GM19193 (cell line): ENCODE data around the gene SH3PXD2A.

Experiments
- POLR2A ChIP-seq: IDR thresholded peaks from 4 replicates; pipeline ENCODE4 v1.6.1; 2011; ENCODE audit not compliant: insufficient read depth, insufficient read length; ENCODE audit errors: extremely low read depth

Gene SH3PXD2A

GRCh38 chr10:103582331-103583123 is 272.8 kb downstream of the SH3PXD2A start:
- no peak for TF ChIP-seq POLR2A

GRCh38 chr10:103581499-103581898 is 273.9 kb downstream of the SH3PXD2A start:
- TF ChIP-seq POLR2A = no peak

GRCh38 chr10:103580430-103580829 is 274.9 kb downstream of the SH3PXD2A start:
- TF ChIP-seq POLR2A = no peak

- no peak for TF ChIP-seq POLR2A
These were observed 275.4 kb downstream of the SH3PXD2A start for GRCh38 chr10:103580011-103580410.

GRCh38 chr10:103578782-103579382 is 276.5 kb downstream of the SH3PXD2A start:
- no peak for TF ChIP-seq POLR2A

- no peak for TF ChIP-seq POLR2A
These were observed 278.5 kb downstream of the SH3PXD2A start for GRCh38 chr10:103576862-103577261.

- TF ChIP-seq POLR2A = no peak
These were observed 279.3 kb downstream of the SH3PXD2A start for GRCh38 chr10:103576076-103576471.

GRCh38 chr10:103575416-103576075 is 279.8 kb downstream of the SH3PXD2A start:
- no peak for TF ChIP-seq POLR2A

GRCh38 chr10:103574097-103575061 is 281.0 kb downstream of the SH3PXD2A start:
- TF ChIP-seq POLR2A = no peak

GRCh38 chr10:103573205-103573487 is 282.2 kb downstream of the SH3PXD2A start:
- TF ChIP-seq POLR2A = no peak

- no peak for TF ChIP-seq POLR2A
These were observed 282.8 kb downstream of the SH3PXD2A start for GRCh38 chr10:103572347-103573204.

- no peak for TF ChIP-seq POLR2A
These were observed 283.8 kb downstream of the SH3PXD2A start for GRCh38 chr10:103571656-103571975.

GRCh38 chr10:103570844-103571655 is 284.3 kb downstream of the SH3PXD2A start:
- TF ChIP-seq POLR2A = no peak
